Neuronal stem cell (in vitro differentiated cells): Measurements from ENCODE around the gene KIF5B.
A peak's percentile ranks its signal among the peaks of the same experiment; 100 is the strongest.

Experiments used
- DNase-seq: peaks from one replicate; pipeline ENCODE4 v3.0.0-alpha.2; 2013; ENCODE audit warnings: low spot score
- H2AFZ ChIP-seq: one replicate; pipeline ENCODE4 v1.6.1; 2013; ENCODE audit warnings: mild to moderate bottlenecking, low read length, inconsistent platforms
- H2AK5ac ChIP-seq: 2 replicates; pipeline ENCODE4 v1.6.1; 2013; ENCODE audit warnings: low read depth, mild to moderate bottlenecking, inconsistent platforms, low read length, moderate library complexity, mixed read lengths
- H2BK120ac ChIP-seq: 2 replicates; pipeline ENCODE4 v1.6.1; 2013; ENCODE audit warnings: low read depth, mild to moderate bottlenecking, inconsistent platforms, low read length, moderate library complexity, mixed read lengths
- H2BK12ac ChIP-seq: one replicate; pipeline ENCODE4 v1.6.1; 2013; ENCODE audit warnings: low read length, inconsistent platforms
- H2BK15ac ChIP-seq: 2 replicates; pipeline ENCODE4 v1.6.1; 2013; ENCODE audit warnings: mild to moderate bottlenecking, low read length, inconsistent platforms, mixed read lengths
- H2BK5ac ChIP-seq: one replicate; pipeline ENCODE4 v1.6.1; 2013; ENCODE audit warnings: inconsistent platforms, mild to moderate bottlenecking, low read length, moderate library complexity
- H3K14ac ChIP-seq: one replicate; pipeline ENCODE4 v1.6.1; 2013; ENCODE audit warnings: low read length, inconsistent platforms
- H3K18ac ChIP-seq: 2 replicates; pipeline ENCODE4 v1.6.1; 2013; ENCODE audit warnings: low read length, inconsistent platforms
- H3K23ac ChIP-seq: 2 replicates; pipeline ENCODE4 v1.6.1; 2013; ENCODE audit warnings: low read depth, mild to moderate bottlenecking, mixed read lengths, low read length, inconsistent platforms; ENCODE audit not compliant: poor library complexity
- H3K27ac ChIP-seq: replicated peaks from 3 replicates; pipeline ENCODE4 v1.5.1; 2013; ENCODE audit warnings: low read length, inconsistent platforms
- H3K27me3 ChIP-seq, 3 experiments: 2 replicates each; pipeline ENCODE4 v1.6.1; 2013; ENCODE audit warnings: low read length in 3 of 3, mild to moderate bottlenecking in 2 of 3, inconsistent platforms in 1 of 3, low read depth in 1 of 3, mixed read lengths in 1 of 3, moderate library complexity in 1 of 3; ENCODE audit not compliant: control insufficient read depth in 3 of 3, insufficient read depth in 3 of 3
- H3K36me3 ChIP-seq, 2 donors: replicated peaks in 1 of 2; 2 replicates each; pipeline ENCODE4 v1.6.1; 2013; ENCODE audit warnings: low read length in 2 of 2; ENCODE audit not compliant: control insufficient read depth in 2 of 2, insufficient read depth in 2 of 2
- H3K4ac ChIP-seq: 2 replicates; pipeline ENCODE4 v1.6.1; 2013; ENCODE audit warnings: inconsistent platforms, mild to moderate bottlenecking, low read length, moderate library complexity
- H3K4me1 ChIP-seq, 2 donors: 1 replicate in 1 of 2; 2 replicates in 1 of 2; pipeline ENCODE4 v1.6.1; 2013; ENCODE audit warnings: low read length in 2 of 2, low read depth in 1 of 2; ENCODE audit not compliant: control insufficient read depth in 2 of 2, insufficient read depth in 1 of 2
- H3K4me2 ChIP-seq: one replicate; pipeline ENCODE4 v1.6.1; 2013; ENCODE audit warnings: mild to moderate bottlenecking, low read length, inconsistent platforms; ENCODE audit not compliant: insufficient read depth, poor library complexity, severe bottlenecking
- H3K4me3 ChIP-seq, 2 donors: 2 replicates each; pipeline ENCODE4 v1.5.1; 2013; ENCODE audit warnings: low read length in 2 of 2, mild to moderate bottlenecking in 2 of 2, inconsistent platforms in 1 of 2, moderate library complexity in 1 of 2
- H3K79me1 ChIP-seq: one replicate; pipeline ENCODE4 v1.6.1; 2013; ENCODE audit warnings: low read depth, mild to moderate bottlenecking, inconsistent platforms, low read length, moderate library complexity
- H3K9ac ChIP-seq: one replicate; pipeline ENCODE4 v1.6.1; 2013; ENCODE audit warnings: mild to moderate bottlenecking, low read depth, low read length, inconsistent platforms; ENCODE audit not compliant: poor library complexity
- H3K9me3 ChIP-seq, 2 donors: replicated peaks in 1 of 2; 2 replicates each; pipeline versions ENCODE3 to v1.6.1; 2013; ENCODE audit warnings: low read length in 2 of 2, mild to moderate bottlenecking in 2 of 2, inconsistent platforms in 1 of 2, low read depth in 1 of 2, mixed read lengths in 1 of 2, moderate library complexity in 1 of 2; ENCODE audit not compliant: control insufficient read depth in 2 of 2, insufficient read depth in 1 of 2
- H4K8ac ChIP-seq: one replicate; pipeline ENCODE4 v1.6.1; 2013; ENCODE audit warnings: low read depth, mild to moderate bottlenecking, inconsistent platforms, low read length, moderate library complexity
- H4K91ac ChIP-seq: one replicate; pipeline ENCODE4 v1.6.1; 2013; ENCODE audit warnings: low read length, low read depth, mild to moderate bottlenecking, inconsistent platforms; ENCODE audit not compliant: poor library complexity
- WGBS, 2 donors: extraction: QIAGEN DNeasy Blood & Tissue Kit; methylation state at CpG; one replicate each; pipeline ENCODE4 v1.1.7; 2013; ENCODE audit warnings: missing lambda C conversion rate in 2 of 2, mixed read lengths in 1 of 2; ENCODE audit not compliant: insufficient read length in 2 of 2, insufficient replicate concordance in 1 of 2; ENCODE audit errors: extremely low coverage in 2 of 2; 5-methylcytosine and 5-hydroxymethylcytosine counted together

KIF5B gene

GRCh38 chr10:32015386-32015785 lies 40.8 kb downstream of the KIF5B start:
- Histone ChIP-seq H3K14ac (no peak overlapping the region), H3K23ac (no peak overlapping the region), H3K79me1 (no peaks in the 10 kb centered on the region), H3K27me3 (no peaks in the 10 kb centered on the region), H3K4me3 (no peak overlapping the region), H4K8ac (no peak overlapping the region), H3K36me3 (peaks cover 22 to 100% of the 10 kb centered on the region in 2 donors), H3K9ac (no peak overlapping the region), H3K9me3 (no peaks in the 10 kb centered on the region), H2BK15ac (no peak overlapping the region), H2BK5ac (no peak overlapping the region), H2BK12ac (no peak overlapping the region), H2BK120ac (no peak overlapping the region), H2AFZ (no peak overlapping the region), H4K91ac (no peak overlapping the region), H3K4me2 (no peak overlapping the region), H3K27ac (no peak overlapping the region), H3K18ac (no peak overlapping the region), H3K4ac (no peak overlapping the region), H2AK5ac (no peak overlapping the region), H3K4me1 (no peaks in the 10 kb centered on the region)
- no CpG with 5 or more reads among the region's 5 CpGs for WGBS, 2 donors
- no peak for DNase-seq

- H2AFZ ChIP-seq = no peak overlapping the region
- H4K91ac ChIP-seq = no peak overlapping the region
- H3K9ac ChIP-seq = no peak overlapping the region
- peaks cover 2 to 57% of the 10 kb centered on the region in 2 donors for H3K36me3 ChIP-seq
- no peak for DNase-seq
- H2AK5ac ChIP-seq = no peak overlapping the region
- no peak overlapping the region for H3K27ac ChIP-seq
- WGBS, 2 donors = no CpG with 5 or more reads among the region's 2 CpGs
- H3K4me3 ChIP-seq = no peak overlapping the region
- H3K79me1 ChIP-seq = no peaks in the 10 kb centered on the region
- H3K9me3 ChIP-seq = no peaks in the 10 kb centered on the region
- H3K18ac ChIP-seq = no peak overlapping the region
- no peak overlapping the region for H3K14ac ChIP-seq
- no peak overlapping the region for H3K4ac ChIP-seq
- no peak overlapping the region for H2BK12ac ChIP-seq
- no peak overlapping the region for H3K23ac ChIP-seq
- H3K4me2 ChIP-seq = no peak overlapping the region
- peaks cover 4 to 13% of the 10 kb centered on the region in 2 donors for H3K4me1 ChIP-seq
- H2BK5ac ChIP-seq = no peak overlapping the region
- H3K27me3 ChIP-seq = no peaks in the 10 kb centered on the region
- H2BK15ac ChIP-seq = no peak overlapping the region
- no peak overlapping the region for H2BK120ac ChIP-seq
- H4K8ac ChIP-seq = no peak overlapping the region
These were observed 49.2 kb downstream of the KIF5B start for GRCh38 chr10:32007026-32007425.

GRCh38 chr10:32005050-32005449 lies 51.2 kb downstream of the KIF5B start:
- Histone ChIP-seq H3K4me1 (peaks cover 8 to 13% of the 10 kb centered on the region in 2 donors), H3K9ac (no peak overlapping the region), H2BK120ac (no peak overlapping the region), H2BK5ac (no peak overlapping the region), H3K4me2 (no peak overlapping the region), H3K14ac (no peak overlapping the region), H3K36me3 (peaks cover 2 to 38% of the 10 kb centered on the region in 2 donors), H3K79me1 (no peaks in the 10 kb centered on the region), H3K18ac (no peak overlapping the region), H3K27me3 (no peaks in the 10 kb centered on the region), H2AFZ (no peak overlapping the region), H2AK5ac (no peak overlapping the region), H2BK12ac (no peak overlapping the region), H4K8ac (no peak overlapping the region), H3K23ac (no peak overlapping the region), H3K4me3 (no peak overlapping the region), H4K91ac (no peak overlapping the region), H3K9me3 (peaks cover 0 to 3% of the 10 kb centered on the region in 2 donors), H2BK15ac (no peak overlapping the region), H3K4ac (no peak overlapping the region), H3K27ac (no peak overlapping the region)
- DNase-seq = no peak
- no CpG with 5 or more reads among the region's 4 CpGs for WGBS, 2 donors

- Histone ChIP-seq H3K4ac (no peak overlapping the region), H4K8ac (no peak overlapping the region), H3K9me3 (peaks cover 0 to 3% of the 10 kb centered on the region in 2 donors), H3K9ac (no peak overlapping the region), H3K18ac (peak overlapping the region; percentile 0), H2BK12ac (no peak overlapping the region), H3K36me3 (peaks cover 2 to 29% of the 10 kb centered on the region in 2 donors), H3K4me1 (peaks cover 8 to 13% of the 10 kb centered on the region in 2 donors), H3K4me2 (no peak overlapping the region), H3K27me3 (no peaks in the 10 kb centered on the region), H3K14ac (no peak overlapping the region), H3K4me3 (no peak overlapping the region), H3K27ac (no peak overlapping the region), H2AK5ac (no peak overlapping the region), H4K91ac (no peak overlapping the region), H2BK120ac (no peak overlapping the region), H3K79me1 (no peaks in the 10 kb centered on the region), H2BK5ac (no peak overlapping the region), H2AFZ (no peak overlapping the region), H2BK15ac (no peak overlapping the region), H3K23ac (peak overlapping the region; percentile 1)
- DNase-seq = no peak
- WGBS, 2 donors = no CpG with 5 or more reads among the region's 3 CpGs
These were observed 52.0 kb downstream of the KIF5B start for GRCh38 chr10:32004161-32004591.
